Ovary (tissue), 3 donors: ENCODE measurements around the gene ADGRE3.
"Not testable (repeated sequence)": the region's sequence is repeated elsewhere in the genome, so short reads cannot be mapped to it uniquely, and the experiment has no call there.

Source experiments
- CTCF ChIP-seq, 3 donors: fragments of 450-650 bp in 2 of 3; fragments of 200-600 bp in 1 of 3; IDR thresholded peaks; one replicate each; pipeline versions ENCODE4 v1.5.1 to v1.8.0; 2016 to 2022; ENCODE audit warnings: antibody characterized with exemption in 3 of 3, mild to moderate bottlenecking in 1 of 3
- EP300 ChIP-seq: sonication (generic); formaldehyde crosslinking; IDR thresholded peaks from one replicate; pipeline ENCODE4 v1.6.1; 2017; ENCODE audit warnings: antibody characterized with exemption
- POLR2A ChIP-seq: fragments of 450-650 bp; IDR thresholded peaks from one replicate; pipeline ENCODE4 v1.6.1; 2017; ENCODE audit warnings: antibody characterized with exemption, mild to moderate bottlenecking, moderate library complexity
- donor health status: DM: no; HTN: no; CAD: no.

- not testable (repeated sequence) for TF ChIP-seq CTCF (IDR thresholded peaks at IDR 0.05); POLR2A; EP300
Measured at GRCh38 chr19:14613399-14614098, 61.1 kb downstream of the ADGRE3 start.
